Measurements from ENCODE around the gene NCOA1. TPM values are rescaled to one million over a fixed set of nuclear protein-coding genes. Genes with fewer than 3 reads are reported as not detected.
"Not testable (repeated sequence)": the region's sequence is repeated elsewhere in the genome, so short reads cannot be mapped to it uniquely, and the experiment has no call there.

The NCOA1 gene
- total RNA-seq, 1 experiment from 2014 or later: 4.1 TPM

DNA sequence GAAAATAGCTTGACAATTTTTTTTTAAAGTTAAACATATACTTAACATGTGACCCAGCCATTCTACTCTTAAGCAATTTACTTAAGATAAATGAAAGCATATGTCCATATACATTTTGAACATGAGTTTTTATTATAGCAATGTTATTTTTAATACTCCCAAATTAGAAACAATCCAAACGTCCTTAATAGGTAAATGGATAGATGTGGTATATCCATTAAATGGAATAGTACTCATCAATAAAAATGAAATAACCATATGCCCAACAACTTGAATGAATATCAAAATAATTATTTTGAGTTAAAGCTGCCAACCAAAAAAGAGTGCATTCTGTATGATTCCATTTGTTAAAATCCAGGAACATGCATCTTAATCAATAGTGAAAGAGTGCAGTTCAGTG, 29.1 kb downstream of the NCOA1 start:
- Histone ChIP-seq H4K20me1 (ENCODE audit: insufficient read depth, low read depth, low read length) (no peaks in the 10 kb centered on the region), H2AFZ (ENCODE audit: low read length) (no peak overlapping the region), H3K79me2 (ENCODE audit: low read length) (no peaks in the 10 kb centered on the region), H3K9me2 (replicated peaks; ENCODE audit: insufficient read depth, low read length) (no peaks in the 10 kb centered on the region), H3K4me2 (ENCODE audit: low read depth, low read length, poor library complexity, severe bottlenecking) (no peak overlapping the region), H3K4me3 (ENCODE audit: low read length) (no peak overlapping the region), H3K4me1 (ENCODE audit: low read length) (no peaks in the 10 kb centered on the region), H3K9ac (ENCODE audit: low read length) (no peak overlapping the region), H3K36me3 (ENCODE audit: insufficient read depth, low read length) (no peaks in the 10 kb centered on the region), H3K9me3 (ENCODE audit: low read length) (peaks cover 5% of the 10 kb centered on the region; the same call in 1 of the 2 replicates), H3K27me3 (ENCODE audit: low read length) (peaks cover 6% of the 10 kb centered on the region; the same call in 1 of the 2 replicates), H3K27ac (ENCODE audit: low read length) (no peak overlapping the region)
- DNase-seq: peak; percentile 24

DNA sequence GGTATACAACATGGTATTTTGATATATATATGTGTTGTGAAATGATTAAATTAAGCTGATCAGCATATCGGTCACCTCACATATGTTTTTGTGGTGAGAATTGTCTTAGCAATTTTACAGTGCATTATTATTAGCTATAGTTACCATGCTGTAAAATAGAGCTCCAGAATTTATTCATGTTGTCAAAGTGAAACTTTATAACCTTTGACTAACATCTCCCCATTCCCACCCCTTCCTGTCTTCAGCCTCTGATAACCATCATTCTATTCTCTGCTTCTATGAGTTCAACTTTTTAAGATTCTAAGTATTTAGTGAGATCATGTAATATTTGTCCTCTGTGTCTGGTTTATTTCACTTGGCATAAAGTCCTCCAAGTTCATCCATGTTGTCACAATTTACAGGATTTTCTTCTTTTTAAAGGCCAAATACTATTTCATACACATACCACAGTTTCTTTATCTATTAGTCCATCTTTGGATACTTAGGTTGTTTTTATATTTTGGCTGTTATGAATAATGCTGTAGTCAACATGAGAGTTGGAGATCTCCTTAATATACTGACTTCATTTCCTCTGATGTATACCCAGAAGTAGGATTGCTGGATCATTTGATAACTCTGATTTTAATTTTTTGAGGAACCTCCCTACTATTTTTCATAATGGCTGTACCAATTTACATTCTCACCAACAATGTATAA, 30.3 kb downstream of the NCOA1 start:
- Histone ChIP-seq H3K4me2 (ENCODE audit: low read depth, low read length, poor library complexity, severe bottlenecking) (no peak overlapping the region), H2AFZ (ENCODE audit: low read length) (no peak overlapping the region), H3K4me3 (ENCODE audit: low read length) (no peak overlapping the region), H3K27me3 (ENCODE audit: low read length) (peaks cover 6% of the 10 kb centered on the region; the same call in 1 of the 2 replicates), H3K79me2 (ENCODE audit: low read length) (no peaks in the 10 kb centered on the region), H3K9me2 (replicated peaks; ENCODE audit: insufficient read depth, low read length) (no peaks in the 10 kb centered on the region), H3K4me1 (ENCODE audit: low read length) (no peaks in the 10 kb centered on the region), H3K27ac (ENCODE audit: low read length) (no peak overlapping the region), H4K20me1 (ENCODE audit: insufficient read depth, low read depth, low read length) (no peaks in the 10 kb centered on the region), H3K36me3 (ENCODE audit: insufficient read depth, low read length) (no peaks in the 10 kb centered on the region), H3K9ac (ENCODE audit: low read length) (no peak overlapping the region), H3K9me3 (ENCODE audit: low read length) (peaks cover 5% of the 10 kb centered on the region; the same call in 1 of the 2 replicates)
- DNase-seq: peak; percentile 31

GRCh38 chr2:24521975-24522639, 31.1 kb downstream of the NCOA1 start:
- Histone ChIP-seq H3K27ac (ENCODE audit: low read length) (no peak overlapping the region), H3K9me2 (replicated peaks; ENCODE audit: insufficient read depth, low read length) (no peaks in the 10 kb centered on the region), H3K9ac (ENCODE audit: low read length) (no peak overlapping the region), H3K4me2 (ENCODE audit: low read depth, low read length, poor library complexity, severe bottlenecking) (no peak overlapping the region), H2AFZ (ENCODE audit: low read length) (no peak overlapping the region), H3K79me2 (ENCODE audit: low read length) (no peaks in the 10 kb centered on the region), H3K4me3 (ENCODE audit: low read length) (no peak overlapping the region), H4K20me1 (ENCODE audit: insufficient read depth, low read depth, low read length) (no peaks in the 10 kb centered on the region), H3K27me3 (ENCODE audit: low read length) (peaks cover 6% of the 10 kb centered on the region; the same call in 1 of the 2 replicates), H3K4me1 (ENCODE audit: low read length) (no peaks in the 10 kb centered on the region), H3K36me3 (ENCODE audit: insufficient read depth, low read length) (no peaks in the 10 kb centered on the region), H3K9me3 (ENCODE audit: low read length) (peaks cover 5% of the 10 kb centered on the region; the same call in 1 of the 2 replicates)
- DNase-seq: peak; percentile 21

GRCh38 chr2:24527536-24527935, 36.5 kb downstream of the NCOA1 start:
- H3K9me3 ChIP-seq (ENCODE audit: low read length): no peaks in the 10 kb centered on the region; the same call in 1 of the 2 replicates
- H2AFZ ChIP-seq (ENCODE audit: low read length): no peak overlapping the region
- no peak overlapping the region for H3K9ac ChIP-seq (ENCODE audit: low read length)
- no peaks in the 10 kb centered on the region for H3K27me3 ChIP-seq (ENCODE audit: low read length)
- no peak overlapping the region for H3K4me2 ChIP-seq (ENCODE audit: low read depth, low read length, poor library complexity, severe bottlenecking)
- H4K20me1 ChIP-seq (ENCODE audit: insufficient read depth, low read depth, low read length): no peaks in the 10 kb centered on the region
- H3K36me3 ChIP-seq (ENCODE audit: insufficient read depth, low read length): no peaks in the 10 kb centered on the region
- no peak overlapping the region for H3K4me3 ChIP-seq (ENCODE audit: low read length)
- no peaks in the 10 kb centered on the region for H3K79me2 ChIP-seq (ENCODE audit: low read length)
- H3K27ac ChIP-seq (ENCODE audit: low read length): no peak overlapping the region
- no peaks in the 10 kb centered on the region for H3K4me1 ChIP-seq (ENCODE audit: low read length)
- no peak for DNase-seq
- no peaks in the 10 kb centered on the region for H3K9me2 ChIP-seq (replicated peaks; ENCODE audit: insufficient read depth, low read length)

DNA sequence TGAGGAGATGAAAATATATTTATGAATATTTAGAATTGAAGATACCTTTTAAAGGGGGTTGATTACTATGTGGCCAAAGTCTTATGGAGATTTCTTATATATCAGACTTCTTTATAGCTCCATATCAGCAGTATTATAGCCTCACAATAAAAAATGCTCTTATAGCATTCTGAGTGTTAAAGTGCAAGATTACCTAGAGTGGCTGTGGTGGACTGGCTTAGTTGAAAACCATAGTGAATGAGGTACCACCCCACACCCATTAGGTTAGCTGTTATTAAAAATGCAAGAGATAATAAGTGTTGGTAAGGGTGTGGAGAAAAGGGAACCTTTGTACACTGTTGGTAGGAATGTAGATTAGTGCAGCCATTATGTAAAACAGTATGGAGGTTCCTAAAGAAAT, 39.7 kb downstream of the NCOA1 start:
- no peak overlapping the region for H3K27ac ChIP-seq (ENCODE audit: low read length)
- no peak overlapping the region for H2AFZ ChIP-seq (ENCODE audit: low read length)
- no peak overlapping the region for H3K9ac ChIP-seq (ENCODE audit: low read length)
- no peaks in the 10 kb centered on the region for H3K36me3 ChIP-seq (ENCODE audit: insufficient read depth, low read length)
- H3K4me2 ChIP-seq (ENCODE audit: low read depth, low read length, poor library complexity, severe bottlenecking): no peak overlapping the region
- no peak for DNase-seq
- H3K27me3 ChIP-seq (ENCODE audit: low read length): no peaks in the 10 kb centered on the region
- H3K4me1 ChIP-seq (ENCODE audit: low read length): no peaks in the 10 kb centered on the region
- no peaks in the 10 kb centered on the region for H3K79me2 ChIP-seq (ENCODE audit: low read length)
- no peaks in the 10 kb centered on the region; the same call in 1 of the 2 replicates for H3K9me3 ChIP-seq (ENCODE audit: low read length)
- no peaks in the 10 kb centered on the region for H4K20me1 ChIP-seq (ENCODE audit: insufficient read depth, low read depth, low read length)
- H3K4me3 ChIP-seq (ENCODE audit: low read length): no peak overlapping the region
- no peaks in the 10 kb centered on the region for H3K9me2 ChIP-seq (replicated peaks; ENCODE audit: insufficient read depth, low read length)

- H3K4me2 ChIP-seq (ENCODE audit: low read depth, low read length, poor library complexity, severe bottlenecking); H3K9ac ChIP-seq (ENCODE audit: low read length); H4K20me1 ChIP-seq (ENCODE audit: insufficient read depth, low read depth, low read length); H3K9me3 ChIP-seq (ENCODE audit: low read length); H3K27me3 ChIP-seq (ENCODE audit: low read length); H3K27ac ChIP-seq (ENCODE audit: low read length); DNase-seq; H3K79me2 ChIP-seq (ENCODE audit: low read length); H3K36me3 ChIP-seq (ENCODE audit: insufficient read depth, low read length); H3K4me3 ChIP-seq (ENCODE audit: low read length); H3K9me2 ChIP-seq (replicated peaks; ENCODE audit: insufficient read depth, low read length); H3K4me1 ChIP-seq (ENCODE audit: low read length); H2AFZ ChIP-seq (ENCODE audit: low read length): not testable (repeated sequence)
Observed at GRCh38 chr2:24531610-24532009, 40.6 kb downstream of the NCOA1 start.

- H4K20me1 ChIP-seq (ENCODE audit: insufficient read depth, low read depth, low read length); H3K27me3 ChIP-seq (ENCODE audit: low read length); H3K36me3 ChIP-seq (ENCODE audit: insufficient read depth, low read length); H3K4me3 ChIP-seq (ENCODE audit: low read length); H2AFZ ChIP-seq (ENCODE audit: low read length); H3K79me2 ChIP-seq (ENCODE audit: low read length); H3K4me2 ChIP-seq (ENCODE audit: low read depth, low read length, poor library complexity, severe bottlenecking); H3K4me1 ChIP-seq (ENCODE audit: low read length); H3K27ac ChIP-seq (ENCODE audit: low read length); H3K9ac ChIP-seq (ENCODE audit: low read length); DNase-seq; H3K9me2 ChIP-seq (replicated peaks; ENCODE audit: insufficient read depth, low read length); H3K9me3 ChIP-seq (ENCODE audit: low read length): not testable (repeated sequence)
Observed at GRCh38 chr2:24532057-24532456, 41.0 kb downstream of the NCOA1 start.

GRCh38 chr2:24533574-24533973, 42.5 kb downstream of the NCOA1 start:
- not testable (repeated sequence) for DNase-seq

More at GRCh38 chr2:24533574-24533973, 42.5 kb downstream of the NCOA1 start:
- not testable (repeated sequence) for H3K9me3 ChIP-seq (ENCODE audit: low read length); H3K79me2 ChIP-seq (ENCODE audit: low read length); H3K27ac ChIP-seq (ENCODE audit: low read length); H3K4me3 ChIP-seq (ENCODE audit: low read length); H3K4me1 ChIP-seq (ENCODE audit: low read length); H3K9me2 ChIP-seq (replicated peaks; ENCODE audit: insufficient read depth, low read length); H3K36me3 ChIP-seq (ENCODE audit: insufficient read depth, low read length); H3K27me3 ChIP-seq (ENCODE audit: low read length); H3K9ac ChIP-seq (ENCODE audit: low read length); H2AFZ ChIP-seq (ENCODE audit: low read length); H3K4me2 ChIP-seq (ENCODE audit: low read depth, low read length, poor library complexity, severe bottlenecking); H4K20me1 ChIP-seq (ENCODE audit: insufficient read depth, low read depth, low read length)

Measured in Karpas-422 (cell line).